ENCODE measurements around the gene RAPGEF4.

Gene RAPGEF4

DNA sequence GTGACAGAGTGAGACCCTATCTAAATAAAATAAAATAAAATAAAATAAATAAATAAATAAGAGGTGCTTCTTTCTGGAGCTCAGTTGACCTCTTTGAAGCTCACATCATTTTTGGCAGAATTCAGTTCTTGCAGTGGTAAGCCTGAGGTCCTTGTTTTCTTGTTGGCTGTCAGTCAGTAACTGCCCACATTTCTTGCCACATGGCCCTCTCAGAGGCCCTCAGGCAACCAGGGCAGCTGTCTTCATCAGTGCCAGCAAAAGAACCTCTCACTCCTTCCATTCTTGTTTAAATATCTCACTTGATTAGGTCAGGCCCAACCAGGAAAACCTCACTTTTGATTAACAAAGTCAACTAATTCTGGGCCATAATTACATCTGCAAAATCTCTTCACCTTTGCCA, 53.2 kb downstream of the RAPGEF4 start:
- TF ChIP-seq REST (IDR thresholded peaks at IDR 0.05; ENCODE audit: insufficient read depth in 1 of 2, low read depth in 2 of 2, low read length in 2 of 2) (no peak), TAF1 (IDR thresholded peaks at IDR 0.05; ENCODE audit: borderline replicate concordance, insufficient read depth, low read length) (no peak), POLR2AphosphoS5 (IDR thresholded peaks at IDR 0.05; ENCODE audit: low read depth, low read length) (no peak), SIN3A (IDR thresholded peaks at IDR 0.05; ENCODE audit: borderline replicate concordance, insufficient read depth, low read length) (no peak), FOXP2 (optimal IDR thresholded peaks at IDR 0.05; ENCODE audit: borderline replicate concordance, extremely low read depth, extremely low read length, insufficient read depth) (no peak)

- TF ChIP-seq FOXP2 (optimal IDR thresholded peaks at IDR 0.05; ENCODE audit: borderline replicate concordance, extremely low read depth, extremely low read length, insufficient read depth): no peak
- TF ChIP-seq POLR2AphosphoS5 (IDR thresholded peaks at IDR 0.05; ENCODE audit: low read depth, low read length): no peak
- TF ChIP-seq REST (IDR thresholded peaks at IDR 0.05; ENCODE audit: insufficient read depth in 1 of 2, low read depth in 2 of 2, low read length in 2 of 2): no peak
- TF ChIP-seq SIN3A (IDR thresholded peaks at IDR 0.05; ENCODE audit: borderline replicate concordance, insufficient read depth, low read length): no peak
- TF ChIP-seq TAF1 (IDR thresholded peaks at IDR 0.05; ENCODE audit: borderline replicate concordance, insufficient read depth, low read length): no peak
These were observed 54.8 kb downstream of the RAPGEF4 start for GRCh38 chr2:172790404-172790803.

DNA sequence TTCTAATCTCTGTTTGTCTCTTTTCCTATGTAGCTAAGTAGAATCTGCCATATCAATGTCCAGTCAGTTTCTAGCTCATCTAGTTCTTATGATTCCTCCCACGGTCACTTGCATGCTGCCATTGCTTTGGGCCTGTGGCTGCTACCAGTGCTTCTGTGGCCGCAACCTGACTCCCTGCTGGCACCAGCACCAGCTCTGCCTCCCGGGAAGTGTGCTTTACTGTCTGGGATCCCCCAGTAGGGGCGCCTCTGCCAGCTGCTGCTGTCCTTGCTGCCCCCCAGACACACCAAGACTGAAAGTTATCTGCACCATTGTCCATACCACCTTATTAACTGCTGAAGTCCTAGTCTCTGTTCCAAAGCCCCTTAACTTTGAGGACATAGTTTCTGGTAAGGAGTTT, 56.3 kb downstream of the RAPGEF4 start:
- TF ChIP-seq SIN3A (IDR thresholded peaks at IDR 0.05; ENCODE audit: borderline replicate concordance, insufficient read depth, low read length) (no peak), TAF1 (IDR thresholded peaks at IDR 0.05; ENCODE audit: borderline replicate concordance, insufficient read depth, low read length) (no peak), POLR2AphosphoS5 (IDR thresholded peaks at IDR 0.05; ENCODE audit: low read depth, low read length) (no peak)

GRCh38 chr2:172792711-172793110, 57.1 kb downstream of the RAPGEF4 start:
- TF ChIP-seq POLR2AphosphoS5 (IDR thresholded peaks at IDR 0.05; ENCODE audit: low read depth, low read length) (no peak), FOXP2 (optimal IDR thresholded peaks at IDR 0.05; ENCODE audit: borderline replicate concordance, extremely low read depth, extremely low read length, insufficient read depth) (no peak), SIN3A (IDR thresholded peaks at IDR 0.05; ENCODE audit: borderline replicate concordance, insufficient read depth, low read length) (no peak), REST (IDR thresholded peaks at IDR 0.05; ENCODE audit: insufficient read depth in 1 of 2, low read depth in 2 of 2, low read length in 2 of 2) (no peak), TAF1 (IDR thresholded peaks at IDR 0.05; ENCODE audit: borderline replicate concordance, insufficient read depth, low read length) (no peak)

DNA sequence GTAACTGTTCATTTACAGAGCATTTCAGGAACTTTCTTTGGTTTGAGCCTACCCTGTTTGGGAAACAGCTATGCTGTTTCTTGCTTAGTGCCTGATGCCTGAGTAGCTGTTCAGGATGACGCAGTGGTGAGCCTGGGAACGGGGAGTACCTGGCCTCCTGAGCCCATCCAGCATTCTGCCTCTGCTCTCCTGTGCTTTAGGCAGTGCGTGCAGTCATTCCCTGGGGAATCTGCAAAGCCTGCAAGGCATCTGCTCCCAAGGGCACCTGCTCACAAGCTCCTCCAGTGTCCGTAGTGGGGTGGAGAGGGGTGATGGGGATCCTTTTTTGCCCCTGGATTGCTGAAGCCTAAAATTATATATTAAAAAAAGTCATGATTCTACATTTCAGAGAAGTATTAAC, 68.8 kb downstream of the RAPGEF4 start:
- TF ChIP-seq TAF1 (IDR thresholded peaks at IDR 0.05; ENCODE audit: borderline replicate concordance, insufficient read depth, low read length) (no peak), SIN3A (IDR thresholded peaks at IDR 0.05; ENCODE audit: borderline replicate concordance, insufficient read depth, low read length) (no peak), POLR2AphosphoS5 (IDR thresholded peaks at IDR 0.05; ENCODE audit: low read depth, low read length) (no peak), REST (IDR thresholded peaks at IDR 0.05; ENCODE audit: insufficient read depth in 1 of 2, low read depth in 2 of 2, low read length in 2 of 2) (no peak), FOXP2 (optimal IDR thresholded peaks at IDR 0.05; ENCODE audit: borderline replicate concordance, extremely low read depth, extremely low read length, insufficient read depth) (no peak)
